Skeletal muscle satellite cell (primary cell): ENCODE results near the gene SHISAL2A.
"Not testable (repeated sequence)": the region's sequence is repeated elsewhere in the genome, so short reads cannot be mapped to it uniquely, and the experiment has no call there.

Experiments
- H3K27me3 ChIP-seq: 2 replicates; pipeline ENCODE4 v1.7.0; 2013; ENCODE audit warnings: low read length; ENCODE audit not compliant: control insufficient read depth, insufficient read depth
- H3K36me3 ChIP-seq: 2 replicates; pipeline ENCODE4 v1.7.0; 2013; ENCODE audit warnings: mild to moderate bottlenecking, control low read depth, low read length; ENCODE audit not compliant: insufficient read depth
- H3K4me1 ChIP-seq: 2 replicates; pipeline ENCODE4 v1.7.0; 2013; ENCODE audit warnings: low read length; ENCODE audit not compliant: control insufficient read depth, insufficient read depth
- H3K4me2 ChIP-seq: 2 replicates; pipeline ENCODE4 v1.7.0; 2013; ENCODE audit warnings: mild to moderate bottlenecking, low read length
- H3K4me3 ChIP-seq: 2 replicates; pipeline ENCODE4 v1.7.0; 2013; ENCODE audit warnings: low read length
- H3K9ac ChIP-seq: 2 replicates; pipeline ENCODE4 v1.7.0; 2013; ENCODE audit warnings: mild to moderate bottlenecking, low read depth, low read length, moderate library complexity
- H3K9me3 ChIP-seq: replicated peaks from 2 replicates; pipeline ENCODE4 v1.7.0; 2013; ENCODE audit warnings: mild to moderate bottlenecking, control low read depth, low read length

SHISAL2A gene

GRCh38 chr1:52692697-52693096, 59.7 kb downstream of the SHISAL2A start:
- Histone ChIP-seq H3K36me3 (peaks cover 28% of the 10 kb centered on the region), H3K27me3 (no peaks in the 10 kb centered on the region), H3K4me2 (no peak overlapping the region), H3K9me3 (no peaks in the 10 kb centered on the region), H3K4me3 (no peak overlapping the region), H3K9ac (no peak overlapping the region), H3K4me1 (no peaks in the 10 kb centered on the region)

- not testable (repeated sequence) for H3K9ac ChIP-seq, H3K9me3 ChIP-seq, H3K27me3 ChIP-seq, H3K4me3 ChIP-seq, H3K4me1 ChIP-seq, H3K4me2 ChIP-seq
- peaks cover 22% of the 10 kb centered on the region for H3K36me3 ChIP-seq
Observed at GRCh38 chr1:52693351-52693750, 60.4 kb downstream of the SHISAL2A start.

GRCh38 chr1:52693843-52694242, 60.9 kb downstream of the SHISAL2A start:
- H3K4me3 ChIP-seq: no peak overlapping the region
- peaks cover 6% of the 10 kb centered on the region for H3K4me1 ChIP-seq
- H3K27me3 ChIP-seq: no peaks in the 10 kb centered on the region
- no peak overlapping the region for H3K9ac ChIP-seq
- no peaks in the 10 kb centered on the region for H3K9me3 ChIP-seq
- H3K4me2 ChIP-seq: no peak overlapping the region
- peaks cover 19% of the 10 kb centered on the region for H3K36me3 ChIP-seq

- no peaks in the 10 kb centered on the region for H3K27me3 ChIP-seq
- peaks cover 14% of the 10 kb centered on the region for H3K36me3 ChIP-seq
- no peak overlapping the region for H3K4me2 ChIP-seq
- H3K4me1 ChIP-seq: peaks cover 6% of the 10 kb centered on the region
- no peak overlapping the region for H3K4me3 ChIP-seq
- no peak overlapping the region for H3K9ac ChIP-seq
- H3K9me3 ChIP-seq: no peaks in the 10 kb centered on the region
Observed at GRCh38 chr1:52695627-52696026, 62.7 kb downstream of the SHISAL2A start.

GRCh38 chr1:52697795-52698674, 65.1 kb downstream of the SHISAL2A start, which contains the start of gene COA7:
Gene COA7, minus strand, starts transcription at chr1:52698347. Its CDS starts 21 bp downstream, at chr1:52698326.
- Histone ChIP-seq H3K9ac (peak within 1 kb of the TSS; percentile 87), H3K4me3 (peak within 1 kb of the TSS; percentile 97), H3K4me1 (peaks cover 7% of the 10 kb centered on the region), H3K4me2 (peak within 1 kb of the TSS; percentile 99), H3K27me3 (no peaks in the 10 kb centered on the region), H3K36me3 (no peaks in the 10 kb centered on the region), H3K9me3 (no peaks in the 10 kb centered on the region)

- Histone ChIP-seq H3K4me2 (peak overlapping the region; percentile 90), H3K9ac (peak overlapping the region; percentile 62), H3K9me3 (no peaks in the 10 kb centered on the region), H3K4me3 (peak overlapping the region; percentile 79), H3K4me1 (peaks cover 17% of the 10 kb centered on the region), H3K36me3 (no peaks in the 10 kb centered on the region), H3K27me3 (no peaks in the 10 kb centered on the region)
Observed at GRCh38 chr1:52702886-52703787, 70.2 kb downstream of the SHISAL2A start.

GRCh38 chr1:52706136-52706670, 73.2 kb downstream of the SHISAL2A start:
- no peak overlapping the region for H3K4me3 ChIP-seq
- H3K4me2 ChIP-seq: no peak overlapping the region
- H3K4me1 ChIP-seq: peaks cover 15% of the 10 kb centered on the region
- H3K36me3 ChIP-seq: no peaks in the 10 kb centered on the region
- no peaks in the 10 kb centered on the region for H3K9me3 ChIP-seq
- no peak overlapping the region for H3K9ac ChIP-seq
- no peaks in the 10 kb centered on the region for H3K27me3 ChIP-seq
